ENCODE measurements around the gene BUB3. TPM values are rescaled to one million over a fixed set of nuclear protein-coding genes. Genes with fewer than 3 reads are reported as not detected.

The BUB3 gene
- total and polyA plus RNA-seq, 2 of the 8 experiments (the other 6 are each of a cell fraction or from before 2014, with no cell fraction given): 183 to 207 TPM

DNA sequence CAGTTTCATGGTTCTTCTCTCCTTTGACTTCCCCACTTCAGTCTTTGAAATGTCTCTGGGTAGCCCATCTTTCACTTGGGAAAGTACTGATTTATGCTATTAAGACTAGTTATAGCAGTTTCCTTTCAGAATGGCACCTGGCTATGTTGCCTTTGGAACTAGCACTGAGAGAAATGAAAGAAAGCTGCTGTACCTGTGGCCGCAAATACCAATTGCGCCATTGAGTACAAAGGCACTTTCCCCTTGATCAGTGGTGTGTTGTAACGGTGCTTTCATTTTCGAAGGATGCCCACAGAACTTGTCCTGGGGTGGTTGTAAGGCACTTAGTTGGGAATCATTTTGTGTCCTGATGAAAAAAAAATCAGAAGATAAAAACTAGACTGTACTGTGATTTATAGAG, 16.8 kb downstream of the BUB3 start:
- ChIA-PET CTCF (ENCODE audit: partially characterized antibody) (interaction anchor here (1.2 to 1.8 kb wide), 3 partner anchors 21 to 387 kb away, joined by 3 to 5 read pairs (median 3); no protein-coding TSS in a partner anchor), POLR2A (ENCODE audit: partially characterized antibody) (interaction anchor here (1.1 kb wide), 1 partner anchor 17 kb away, joined by 3 read pairs; the partner anchor contains the start of gene BUB3)
- Histone ChIP-seq H2BK12ac (ENCODE audit: low read depth, low read length) (no peak overlapping the region), H4K91ac (replicated peaks; ENCODE audit: insufficient read length, low read length) (no peak overlapping the region), H3K27me3 (replicated peaks in 1 of 4; ENCODE audit: control insufficient read depth in 3 of 4, extremely low read depth in 1 of 4, insufficient read depth in 3 of 4, low read length in 3 of 4) (no peaks in the 10 kb centered on the region), H3K14ac (ENCODE audit: insufficient read length) (no peak overlapping the region), H3K27ac (ENCODE audit: low read depth, low read length) (no peak overlapping the region), H2AK5ac (ENCODE audit: low read depth, low read length) (no peak overlapping the region), H2BK20ac (ENCODE audit: low read length) (no peak overlapping the region), H3K23ac (ENCODE audit: insufficient read length) (no peak overlapping the region), H3K4me1 (replicated peaks in 1 of 4; ENCODE audit: control insufficient read depth in 3 of 4, insufficient read depth in 4 of 4, low read length in 3 of 4) (no peaks in the 10 kb centered on the region), H3K56ac (replicated peaks; ENCODE audit: insufficient read length, low read depth, low read length) (no peak overlapping the region), H3K4me3 (ENCODE audit: extremely low read depth in 1 of 4, insufficient read depth in 2 of 4, low read depth in 3 of 4, low read length in 4 of 4) (no peak overlapping the region), H2BK15ac (ENCODE audit: low read length) (no peak overlapping the region), H3K36me3 (ENCODE audit: control insufficient read depth in 2 of 4, insufficient read depth in 4 of 4, low read length in 3 of 4) (peaks cover 2 to 34% (median 14%) of the 10 kb centered on the region in 4 experiments; a peak in 6 of 8 replicates), H3K4me2 (ENCODE audit: insufficient read depth in 1 of 2, low read depth in 2 of 2, low read length in 2 of 2) (no peak overlapping the region), H3K23me2 (ENCODE audit: low read depth, low read length) (no peaks in the 10 kb centered on the region), H2BK120ac (replicated peaks; ENCODE audit: low read depth, low read length) (no peak overlapping the region), H4K5ac (ENCODE audit: insufficient read length, low read depth, low read length) (no peak overlapping the region), H3K9ac (replicated peaks in 1 of 4; ENCODE audit: extremely low read depth in 1 of 4, low read depth in 3 of 4, low read length in 3 of 4) (no peak overlapping the region), H4K20me1 (replicated peaks in 1 of 2; ENCODE audit: control insufficient read depth in 1 of 2, insufficient read depth in 2 of 2, low read length in 2 of 2) (peaks cover 2 to 8% of the 10 kb centered on the region in 2 experiments), H3K18ac (ENCODE audit: extremely low read depth, low read length) (no peak overlapping the region), H4K8ac (ENCODE audit: extremely low read depth, insufficient read depth, low read length) (no peak overlapping the region), H3K79me1 (ENCODE audit: low read depth, low read length) (no peaks in the 10 kb centered on the region; the same call in 1 of the 2 replicates), H2AFZ (ENCODE audit: low read length) (no peak overlapping the region), H3K4ac (replicated peaks; ENCODE audit: insufficient read length, low read depth, low read length) (no peak overlapping the region), H3K9me3 (ENCODE audit: insufficient read depth in 2 of 2, low read depth in 1 of 2, low read length in 1 of 2) (no peaks in the 10 kb centered on the region), H2BK5ac (ENCODE audit: low read depth, low read length) (no peak overlapping the region), H3K79me2 (ENCODE audit: control insufficient read depth in 1 of 2, insufficient read depth in 2 of 2, low read length in 2 of 2) (peaks cover 0 to 18% of the 10 kb centered on the region in 2 experiments; a peak in 1 of 4 replicates)
- DNase-seq (ENCODE audit: low read depth in 1 of 2, low spot score in 2 of 2): no peak
- no peak for FAIRE-seq
- TF ChIP-seq KDM4A (IDR thresholded peaks at IDR 0.05; ENCODE audit: low read depth, low read length, severe bottlenecking) (no peak), JUND (IDR thresholded peaks at IDR 0.05; ENCODE audit: low read length) (no peak), TAF1 (IDR thresholded peaks at IDR 0.05; ENCODE audit: low read depth, low read length) (no peak), YY1 (IDR thresholded peaks at IDR 0.05; ENCODE audit: low read depth, low read length) (no peak), EP300 (IDR thresholded peaks at IDR 0.05; ENCODE audit: borderline replicate concordance in 1 of 2, low read depth in 2 of 2, low read length in 2 of 2) (no peak), CBX8 (IDR thresholded peaks at IDR 0.05; ENCODE audit: borderline replicate concordance, low read depth, low read length) (no peak), RFX5 (IDR thresholded peaks at IDR 0.05; ENCODE audit: borderline replicate concordance, low read depth, low read length) (no peak), GTF2F1 (IDR thresholded peaks at IDR 0.05; ENCODE audit: borderline replicate concordance, low read depth, low read length) (no peak), CREB1 (IDR thresholded peaks at IDR 0.05) (no peak), PHF8 (conservative IDR thresholded peaks at IDR 0.05; ENCODE audit: low read depth, low read length) (no peak), SIX5 (IDR thresholded peaks at IDR 0.05; ENCODE audit: low read depth, low read length) (no peak)
- TF ChIP-seq, protein P1, sequence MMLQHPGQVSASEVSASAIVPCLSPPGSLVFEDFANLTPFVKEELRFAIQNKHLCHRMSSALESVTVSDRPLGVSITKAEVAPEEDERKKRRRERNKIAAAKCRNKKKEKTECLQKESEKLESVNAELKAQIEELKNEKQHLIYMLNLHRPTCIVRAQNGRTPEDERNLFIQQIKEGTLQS (IDR thresholded peaks at IDR 0.05; ENCODE audit: insufficient read depth, low read depth, low read length): no peak
- TF ChIP-seq, protein P2, sequence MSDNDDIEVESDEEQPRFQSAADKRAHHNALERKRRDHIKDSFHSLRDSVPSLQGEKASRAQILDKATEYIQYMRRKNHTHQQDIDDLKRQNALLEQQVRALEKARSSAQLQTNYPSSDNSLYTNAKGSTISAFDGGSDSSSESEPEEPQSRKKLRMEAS (IDR thresholded peaks at IDR 0.05): no peak
- 99% methylated on average over 4 of the region's 4 CpGs; no CpG with 5 or more reads in 1 of the 2 experiments for WGBS, 2 experiments (ENCODE audit: extremely low coverage in 1 of 2, insufficient coverage in 1 of 2, insufficient read length in 1 of 2, insufficient replicate concordance in 2 of 2, low coverage in 1 of 2, low lambda C conversion rate in 2 of 2, missing lambda C conversion rate in 1 of 2)

All from H1 (cell line).